ENCODE data around the gene ANGEL2. TPM values are rescaled to one million over a fixed set of nuclear protein-coding genes. Genes with fewer than 3 reads are reported as not detected.

Gene ANGEL2
- total and polyA plus RNA-seq, 4 donors, result 38.4 to 63.9 (median 47.3) TPM

GRCh38 chr1:212946872-212947271 is 68.8 kb downstream of the ANGEL2 start:
- no peak for DNase-seq (ENCODE audit: low read depth in 4 of 6, low spot score in 6 of 6)
- H3K36me3 ChIP-seq (ENCODE audit: control insufficient read depth, insufficient read depth, low read length), result no peaks in the 10 kb centered on the region
- peaks cover 16% of the 10 kb centered on the region for H3K4me1 ChIP-seq (ENCODE audit: control insufficient read depth, insufficient read depth, low read length)
- H3K27ac ChIP-seq (ENCODE audit: low read depth, low read length), result no peak overlapping the region
- no peaks in the 10 kb centered on the region for H3K9me3 ChIP-seq (ENCODE audit: control insufficient read depth, insufficient read depth, low read length)
- no peak overlapping the region for H3K4me3 ChIP-seq (ENCODE audit: low read depth, low read length)
- H3K27me3 ChIP-seq (ENCODE audit: control insufficient read depth, insufficient read depth, low read length), result peaks cover 5% of the 10 kb centered on the region

- Histone ChIP-seq H3K36me3 (ENCODE audit: control insufficient read depth, insufficient read depth, low read length) (no peaks in the 10 kb centered on the region), H3K4me3 (ENCODE audit: low read depth, low read length) (no peak overlapping the region), H3K27me3 (ENCODE audit: control insufficient read depth, insufficient read depth, low read length) (peaks cover 2% of the 10 kb centered on the region), H3K9me3 (ENCODE audit: control insufficient read depth, insufficient read depth, low read length) (peaks cover 2% of the 10 kb centered on the region), H3K4me1 (ENCODE audit: control insufficient read depth, insufficient read depth, low read length) (peaks cover 7% of the 10 kb centered on the region), H3K27ac (ENCODE audit: low read depth, low read length) (no peak overlapping the region)
- peak in 1 of 6 donors; percentile 22 for DNase-seq (ENCODE audit: low read depth in 4 of 6, low spot score in 6 of 6)
- 100% methylated on average over 1 of the region's 4 CpGs for WGBS (ENCODE audit: insufficient coverage)
Measured at GRCh38 chr1:212945463-212946160, 70.1 kb downstream of the ANGEL2 start.

- Histone ChIP-seq H3K4me1 (ENCODE audit: control insufficient read depth, insufficient read depth, low read length) (peaks cover 4% of the 10 kb centered on the region), H3K36me3 (ENCODE audit: control insufficient read depth, insufficient read depth, low read length) (no peaks in the 10 kb centered on the region), H3K27me3 (ENCODE audit: control insufficient read depth, insufficient read depth, low read length) (peaks cover 2% of the 10 kb centered on the region), H3K4me3 (ENCODE audit: low read depth, low read length) (no peak overlapping the region), H3K27ac (ENCODE audit: low read depth, low read length) (no peak overlapping the region), H3K9me3 (ENCODE audit: control insufficient read depth, insufficient read depth, low read length) (peaks cover 6% of the 10 kb centered on the region)
- WGBS (ENCODE audit: insufficient coverage), result no CpG with 5 or more reads among the region's 2 CpGs
- DNase-seq (ENCODE audit: low read depth in 4 of 6, low spot score in 6 of 6), result no peak
Measured at GRCh38 chr1:212945056-212945455, 70.6 kb downstream of the ANGEL2 start.

GRCh38 chr1:212944229-212944901 is 71.3 kb downstream of the ANGEL2 start:
- H3K4me3 ChIP-seq (ENCODE audit: low read depth, low read length), result no peak overlapping the region
- no peaks in the 10 kb centered on the region for H3K27me3 ChIP-seq (ENCODE audit: control insufficient read depth, insufficient read depth, low read length)
- 83% methylated on average over 2 of the region's 6 CpGs for WGBS (ENCODE audit: insufficient coverage)
- H3K4me1 ChIP-seq (ENCODE audit: control insufficient read depth, insufficient read depth, low read length), result no peaks in the 10 kb centered on the region
- no peaks in the 10 kb centered on the region for H3K36me3 ChIP-seq (ENCODE audit: control insufficient read depth, insufficient read depth, low read length)
- peaks cover 9% of the 10 kb centered on the region for H3K9me3 ChIP-seq (ENCODE audit: control insufficient read depth, insufficient read depth, low read length)
- DNase-seq (ENCODE audit: low read depth in 4 of 6, low spot score in 6 of 6), result no peak
- H3K27ac ChIP-seq (ENCODE audit: low read depth, low read length), result no peak overlapping the region

GRCh38 chr1:212943393-212943710 is 72.3 kb downstream of the ANGEL2 start:
- Histone ChIP-seq H3K27me3 (ENCODE audit: control insufficient read depth, insufficient read depth, low read length) (no peaks in the 10 kb centered on the region), H3K4me1 (ENCODE audit: control insufficient read depth, insufficient read depth, low read length) (no peaks in the 10 kb centered on the region), H3K27ac (ENCODE audit: low read depth, low read length) (no peak overlapping the region), H3K9me3 (ENCODE audit: control insufficient read depth, insufficient read depth, low read length) (peaks cover 9% of the 10 kb centered on the region), H3K4me3 (ENCODE audit: low read depth, low read length) (no peak overlapping the region), H3K36me3 (ENCODE audit: control insufficient read depth, insufficient read depth, low read length) (no peaks in the 10 kb centered on the region)
- DNase-seq (ENCODE audit: low read depth in 4 of 6, low spot score in 6 of 6), result no peak
- WGBS (ENCODE audit: insufficient coverage), result 96% methylated on average over 4 of the region's 4 CpGs

GRCh38 chr1:212942679-212943392 is 72.8 kb downstream of the ANGEL2 start:
- Histone ChIP-seq H3K36me3 (ENCODE audit: control insufficient read depth, insufficient read depth, low read length) (no peaks in the 10 kb centered on the region), H3K9me3 (ENCODE audit: control insufficient read depth, insufficient read depth, low read length) (peaks cover 9% of the 10 kb centered on the region), H3K27me3 (ENCODE audit: control insufficient read depth, insufficient read depth, low read length) (no peaks in the 10 kb centered on the region), H3K4me1 (ENCODE audit: control insufficient read depth, insufficient read depth, low read length) (no peaks in the 10 kb centered on the region), H3K27ac (ENCODE audit: low read depth, low read length) (no peak overlapping the region), H3K4me3 (ENCODE audit: low read depth, low read length) (no peak overlapping the region)
- WGBS (ENCODE audit: insufficient coverage), result 100% methylated on average over 4 of the region's 6 CpGs
- DNase-seq (ENCODE audit: low read depth in 4 of 6, low spot score in 6 of 6), result no peak

Other genes with a start within 250 kb of the ANGEL2 start
- 10 to 100 TPM; 51.8 to 72.4 TPM for gene NSL1, start 224.1 kb downstream of the ANGEL2 start, total RNA-seq
- gene NSL1, start 224.1 kb downstream of the ANGEL2 start, polyA plus RNA-seq (ENCODE audit: insufficient read length in 2 of 2), result 10 to 100 TPM; 41.4 to 48.3 TPM
- 10 to 100 TPM; 20.4 to 23.4 TPM for gene TATDN3, start 224.0 kb downstream of the ANGEL2 start, total RNA-seq
- gene TATDN3, start 224.0 kb downstream of the ANGEL2 start, polyA plus RNA-seq (ENCODE audit: insufficient read length in 2 of 2), result 10 to 100 TPM; 19.1 to 24.7 TPM
- 1 to 10 TPM; 1.3 to 4.7 TPM for gene SPATA45, start 168.2 kb downstream of the ANGEL2 start, total RNA-seq
- gene SPATA45, start 168.2 kb downstream of the ANGEL2 start, polyA plus RNA-seq (ENCODE audit: insufficient read length in 2 of 2), result 1 to 10 TPM in 1 of 2 donors, under 1 TPM in 1; 0.52 to 1.1 TPM
- gene FLVCR1, start 157.6 kb downstream of the ANGEL2 start, total RNA-seq, result 10 to 100 TPM; 15.2 to 30.5 TPM
- gene FLVCR1, start 157.6 kb downstream of the ANGEL2 start, polyA plus RNA-seq (ENCODE audit: insufficient read length in 2 of 2), result 10 to 100 TPM; 16.5 to 22.2 TPM
- gene VASH2, start 65.3 kb downstream of the ANGEL2 start, total RNA-seq, result 10 to 100 TPM in 1 of 2 donors, 1 to 10 TPM in 1; 9.0 to 10.3 TPM
- gene VASH2, start 65.3 kb downstream of the ANGEL2 start, polyA plus RNA-seq (ENCODE audit: insufficient read length in 2 of 2), result 10 to 100 TPM; 20.3 to 24.7 TPM
- gene RPS6KC1, start 35.4 kb upstream of the ANGEL2 start, total RNA-seq, result 10 to 100 TPM; 33.4 to 66.9 TPM
- gene RPS6KC1, start 35.4 kb upstream of the ANGEL2 start, polyA plus RNA-seq (ENCODE audit: insufficient read length in 2 of 2), result 10 to 100 TPM; 26.2 to 34.1 TPM

Measured in spinal cord (tissue), 10 donors.